Trophoblast cell (in vitro differentiated cells and primary cell): Measurements from ENCODE around the gene ACSM2A.
"Not testable (repeated sequence)": the region's sequence is repeated elsewhere in the genome, so short reads cannot be mapped to it uniquely, and the experiment has no call there.

ENCODE experiments used
- DNase-seq, 2 donors: peaks; one replicate each; pipeline ENCODE4 v3.0.0-alpha.2; 2016
- H2AFZ ChIP-seq: 2 replicates; pipeline ENCODE4 v1.6.1; 2013; ENCODE audit warnings: low read length, moderate library complexity, mild to moderate bottlenecking; ENCODE audit not compliant: insufficient read depth, poor library complexity
- H2AK5ac ChIP-seq: 2 replicates; pipeline ENCODE4 v1.6.1; 2013; ENCODE audit warnings: mild to moderate bottlenecking, low read length
- H2BK120ac ChIP-seq: 2 replicates; pipeline ENCODE4 v1.6.1; 2013; ENCODE audit warnings: low read length, mild to moderate bottlenecking, moderate library complexity; ENCODE audit not compliant: insufficient read depth, poor library complexity
- H2BK12ac ChIP-seq: 2 replicates; pipeline ENCODE4 v1.6.1; 2013; ENCODE audit warnings: mild to moderate bottlenecking, low read length, moderate library complexity
- H2BK5ac ChIP-seq: 2 replicates; pipeline ENCODE4 v1.6.1; 2013; ENCODE audit warnings: low read length, low read depth, moderate library complexity, mild to moderate bottlenecking; ENCODE audit not compliant: poor library complexity
- H3K14ac ChIP-seq: 2 replicates; pipeline ENCODE4 v1.6.1; 2013; ENCODE audit warnings: mild to moderate bottlenecking, low read length
- H3K18ac ChIP-seq: 2 replicates; pipeline ENCODE4 v1.6.1; 2013; ENCODE audit warnings: mild to moderate bottlenecking, low read length
- H3K23ac ChIP-seq: 2 replicates; pipeline ENCODE4 v1.6.1; 2013; ENCODE audit warnings: low read length
- H3K27ac ChIP-seq: 2 replicates; pipeline ENCODE4 v1.5.1; 2013; ENCODE audit warnings: low read depth, mild to moderate bottlenecking, inconsistent platforms, low read length, moderate library complexity
- H3K27me3 ChIP-seq: 2 replicates; pipeline ENCODE4 v1.6.1; 2013; ENCODE audit warnings: inconsistent platforms, mild to moderate bottlenecking, low read length, moderate library complexity; ENCODE audit not compliant: insufficient read depth
- H3K36me3 ChIP-seq, 2 experiments: 1 replicate in 1 of 2; 2 replicates in 1 of 2; pipeline ENCODE4 v1.6.1; 2013; ENCODE audit warnings: low read length in 2 of 2, mild to moderate bottlenecking in 2 of 2, moderate library complexity in 1 of 2; ENCODE audit not compliant: insufficient read depth in 2 of 2, control insufficient read depth in 1 of 2
- H3K4ac ChIP-seq: 2 replicates; pipeline ENCODE4 v1.6.1; 2013; ENCODE audit warnings: low read depth, mild to moderate bottlenecking, low read length, moderate library complexity
- H3K4me1 ChIP-seq, 2 experiments: 1 replicate in 1 of 2; 2 replicates in 1 of 2; pipeline ENCODE4 v1.6.1; 2013; ENCODE audit warnings: low read length in 2 of 2, mild to moderate bottlenecking in 2 of 2, moderate library complexity in 1 of 2; ENCODE audit not compliant: insufficient read depth in 2 of 2, control insufficient read depth in 1 of 2
- H3K4me2 ChIP-seq: 2 replicates; pipeline ENCODE4 v1.6.1; 2013; ENCODE audit warnings: inconsistent platforms, mild to moderate bottlenecking, low read length, moderate library complexity
- H3K4me3 ChIP-seq: 2 replicates; pipeline ENCODE4 v1.5.1; 2013; ENCODE audit warnings: mild to moderate bottlenecking, low read depth, low read length, inconsistent platforms
- H3K79me1 ChIP-seq: one replicate; pipeline ENCODE4 v1.6.1; 2013; ENCODE audit warnings: low read length
- H3K79me2 ChIP-seq: 2 replicates; pipeline ENCODE4 v1.6.1; 2013; ENCODE audit warnings: low read length, mild to moderate bottlenecking; ENCODE audit not compliant: control insufficient read depth, insufficient read depth, poor library complexity
- H3K9ac ChIP-seq: 2 replicates; pipeline ENCODE4 v1.6.1; 2013; ENCODE audit warnings: mild to moderate bottlenecking, low read length
- H3K9me3 ChIP-seq: 2 replicates; pipeline ENCODE4 v1.6.1; 2013; ENCODE audit warnings: low read depth, mild to moderate bottlenecking, control low read depth, inconsistent platforms, low read length; ENCODE audit not compliant: insufficient read depth
- H4K12ac ChIP-seq: 2 replicates; pipeline ENCODE4 v1.6.1; 2013; ENCODE audit warnings: low read depth, mild to moderate bottlenecking, low read length, moderate library complexity
- H4K8ac ChIP-seq: 2 replicates; pipeline ENCODE4 v1.6.1; 2013; ENCODE audit warnings: low read depth, mild to moderate bottlenecking, low read length, moderate library complexity
- H4K91ac ChIP-seq: one replicate; pipeline ENCODE4 v1.6.1; 2013; ENCODE audit warnings: low read depth, mild to moderate bottlenecking, low read length, moderate library complexity
- WGBS: extraction: QIAGEN DNeasy Blood & Tissue Kit; methylation state at CpG from one replicate; pipeline ENCODE4 v1.1.7; 2013; ENCODE audit warnings: missing lambda C conversion rate; ENCODE audit not compliant: insufficient read length, insufficient coverage; ENCODE audit errors: extremely low coverage; 5-methylcytosine and 5-hydroxymethylcytosine counted together

Gene ACSM2A

GRCh38 chr16:20446652-20447393 lies 4.5 kb upstream of the ACSM2A start:
- H3K79me1 ChIP-seq, H2AFZ ChIP-seq, H4K12ac ChIP-seq, H3K4me1 ChIP-seq, H2BK120ac ChIP-seq, H2BK5ac ChIP-seq, H3K27me3 ChIP-seq, H3K23ac ChIP-seq, H4K91ac ChIP-seq, H3K79me2 ChIP-seq, H3K27ac ChIP-seq, H3K9ac ChIP-seq, H3K4me2 ChIP-seq, H3K4ac ChIP-seq, H3K14ac ChIP-seq, H3K18ac ChIP-seq, DNase-seq, H3K9me3 ChIP-seq, H3K36me3 ChIP-seq, H4K8ac ChIP-seq, H3K4me3 ChIP-seq, H2BK12ac ChIP-seq, H2AK5ac ChIP-seq: not testable (repeated sequence)
- no CpG with 5 or more reads among the region's 3 CpGs for WGBS

- H3K4me3 ChIP-seq, H3K27me3 ChIP-seq, H3K9me3 ChIP-seq, H3K4me1 ChIP-seq, H3K4ac ChIP-seq, H4K91ac ChIP-seq, H3K14ac ChIP-seq, H3K9ac ChIP-seq, H2BK5ac ChIP-seq, H4K12ac ChIP-seq, H3K4me2 ChIP-seq, H3K27ac ChIP-seq, H4K8ac ChIP-seq, H3K79me1 ChIP-seq, H3K18ac ChIP-seq, H2BK120ac ChIP-seq, H3K36me3 ChIP-seq, H3K23ac ChIP-seq, H3K79me2 ChIP-seq, DNase-seq, H2AK5ac ChIP-seq, H2AFZ ChIP-seq, H2BK12ac ChIP-seq: not testable (repeated sequence)
- WGBS: no CpG with 5 or more reads among the region's 5 CpGs
These were observed 2.3 kb downstream of the ACSM2A start for GRCh38 chr16:20453633-20454032.

DNA sequence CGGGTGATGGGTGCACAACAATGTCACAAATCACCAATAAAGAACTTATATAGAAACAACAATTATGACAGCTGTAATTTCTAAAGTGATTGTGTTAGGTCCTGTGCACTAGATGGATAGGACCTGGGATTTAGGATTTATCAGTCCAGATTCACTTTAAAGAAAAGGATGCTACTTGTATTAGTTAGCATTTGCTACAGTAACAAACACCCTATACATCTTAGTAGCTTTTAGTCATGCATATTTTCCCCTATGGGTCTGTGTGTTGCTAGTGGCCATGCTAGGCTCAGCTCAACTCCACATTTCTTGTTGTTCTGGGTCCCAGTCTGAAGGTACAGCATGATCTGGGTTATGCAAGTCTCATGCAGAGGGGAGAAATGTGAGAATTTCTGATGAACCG lies 7.9 kb downstream of the ACSM2A start:
- not testable (repeated sequence) for H3K9me3 ChIP-seq, DNase-seq, H3K79me2 ChIP-seq, H4K91ac ChIP-seq, H3K4me2 ChIP-seq, H2AFZ ChIP-seq, H2BK120ac ChIP-seq, H3K27ac ChIP-seq, H3K18ac ChIP-seq, H3K36me3 ChIP-seq, H3K79me1 ChIP-seq, H4K12ac ChIP-seq, H3K14ac ChIP-seq, H2AK5ac ChIP-seq, H3K4ac ChIP-seq, H3K23ac ChIP-seq, H3K4me1 ChIP-seq, H2BK5ac ChIP-seq, H4K8ac ChIP-seq, H2BK12ac ChIP-seq, H3K4me3 ChIP-seq, H3K27me3 ChIP-seq, H3K9ac ChIP-seq
- WGBS: no CpG with 5 or more reads among the region's 2 CpGs

DNA sequence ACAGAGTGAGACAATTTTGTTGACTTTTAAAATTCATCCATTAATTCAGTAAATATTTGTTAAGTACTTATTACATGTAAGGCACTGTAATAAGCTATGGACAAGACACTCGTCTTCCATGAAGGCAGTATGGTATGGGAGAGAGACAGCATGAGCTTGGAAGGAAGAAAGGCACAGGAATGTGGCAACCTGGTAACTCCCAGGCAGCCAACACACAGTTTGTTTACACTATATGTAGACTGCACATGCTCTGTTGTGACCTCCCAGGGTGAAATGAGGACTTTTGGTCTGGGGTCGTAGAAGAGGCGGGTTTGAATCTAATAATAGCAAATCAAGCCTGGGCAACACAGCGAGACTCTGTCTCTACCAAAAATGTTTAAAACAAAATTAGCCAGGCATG lies 9.0 kb downstream of the ACSM2A start:
- H2BK120ac ChIP-seq, H3K36me3 ChIP-seq, H3K79me2 ChIP-seq, H4K12ac ChIP-seq, H3K14ac ChIP-seq, H3K18ac ChIP-seq, H3K9ac ChIP-seq, H2BK5ac ChIP-seq, H3K27me3 ChIP-seq, H2AFZ ChIP-seq, H3K4me1 ChIP-seq, H3K23ac ChIP-seq, H3K9me3 ChIP-seq, H2AK5ac ChIP-seq, H3K4ac ChIP-seq, H3K4me2 ChIP-seq, H4K8ac ChIP-seq, H3K27ac ChIP-seq, H3K4me3 ChIP-seq, H4K91ac ChIP-seq, H3K79me1 ChIP-seq, DNase-seq, H2BK12ac ChIP-seq: not testable (repeated sequence)
- no CpG with 5 or more reads among the region's 4 CpGs for WGBS
